Bronchial epithelial cell (primary cell): ENCODE results near the gene BMF. TPM values are rescaled to one million over a fixed set of nuclear protein-coding genes. Genes with fewer than 3 reads are reported as not detected.

Source experiments
- DNase-seq: peaks from one replicate; pipeline ENCODE4 v3.0.0-alpha.2; 2010; ENCODE audit warnings: low read depth
- FAIRE-seq: peaks from 2 replicates; lab custom pipeline; 2011; peaks lifted over from hg19 to GRCh38; lab: Jason Lieb, UNC
- H3K27me3 ChIP-seq: 2 replicates; pipeline ENCODE4 v1.5.1; 2011; ENCODE audit warnings: low read length; ENCODE audit not compliant: control insufficient read depth, insufficient read depth
- H3K36me3 ChIP-seq: 2 replicates; pipeline ENCODE4 v1.5.1; 2011; ENCODE audit warnings: low read length; ENCODE audit not compliant: control insufficient read depth, insufficient read depth
- H3K4me3 ChIP-seq: 2 replicates; pipeline ENCODE4 v1.5.1; 2011; ENCODE audit warnings: mild to moderate bottlenecking, low read depth, low read length, control low read depth
- CTCF ChIP-seq: IDR thresholded peaks from 2 replicates; pipeline ENCODE4 v1.5.1; 2011; ENCODE audit warnings: mild to moderate bottlenecking, moderate library complexity, low read length, control low read depth, inconsistent platforms; ENCODE audit not compliant: insufficient read depth, severe bottlenecking
- total RNA-seq: library from RNA; depleted of rRNA; stranded (reverse); fragments of >200 nt; gene quantifications from 2 replicates; pipeline ENCODE4 v1.2.1, GENCODE V29; 2014

The BMF gene
- total RNA-seq, 1 donor from 2014 or later, result 1.6 TPM

DNA sequence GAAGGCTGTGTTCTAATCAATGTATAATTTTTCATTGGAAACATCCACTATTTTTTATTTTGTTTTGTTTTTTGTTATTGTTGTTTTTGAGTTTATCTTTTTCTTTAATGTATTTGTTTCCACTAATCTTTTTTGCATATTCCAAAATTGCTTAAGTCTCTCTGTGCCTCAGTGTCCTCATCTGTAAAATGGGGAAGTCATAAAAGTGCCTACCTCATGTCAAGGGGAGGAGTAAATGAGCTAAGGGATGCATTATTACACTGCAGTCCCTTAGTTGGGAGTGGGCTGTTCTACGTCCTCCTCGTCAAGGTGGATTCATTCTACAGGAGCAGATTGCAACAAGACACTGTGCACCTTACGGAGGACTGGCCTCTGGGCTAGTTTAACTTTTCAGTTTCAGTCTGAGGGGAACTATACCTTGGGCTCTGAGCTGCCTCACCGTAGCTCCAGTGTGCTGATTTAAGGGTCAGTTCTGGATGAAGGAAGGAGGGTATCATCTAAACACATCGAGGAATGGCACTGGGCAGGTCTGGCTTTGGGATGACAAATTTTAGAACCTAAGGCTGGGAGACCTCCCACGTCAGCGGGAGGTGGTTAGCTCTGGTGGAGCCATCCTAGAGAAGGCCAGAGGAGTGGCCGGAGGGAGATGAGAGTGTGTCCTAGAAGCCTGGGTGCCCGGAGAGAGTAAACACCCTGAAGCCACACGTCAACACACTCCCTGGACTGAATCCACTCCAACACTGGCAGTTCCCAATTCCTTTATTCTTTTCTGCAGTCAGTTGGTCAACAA lies 64.6 kb downstream of the BMF start:
- no peak for TF ChIP-seq CTCF
- H3K4me3 ChIP-seq, result no peak overlapping the region
- FAIRE-seq (no peak), DNase-seq (no peak)
- H3K36me3 ChIP-seq, result no peaks in the 10 kb centered on the region
- no peaks in the 10 kb centered on the region for H3K27me3 ChIP-seq

DNA sequence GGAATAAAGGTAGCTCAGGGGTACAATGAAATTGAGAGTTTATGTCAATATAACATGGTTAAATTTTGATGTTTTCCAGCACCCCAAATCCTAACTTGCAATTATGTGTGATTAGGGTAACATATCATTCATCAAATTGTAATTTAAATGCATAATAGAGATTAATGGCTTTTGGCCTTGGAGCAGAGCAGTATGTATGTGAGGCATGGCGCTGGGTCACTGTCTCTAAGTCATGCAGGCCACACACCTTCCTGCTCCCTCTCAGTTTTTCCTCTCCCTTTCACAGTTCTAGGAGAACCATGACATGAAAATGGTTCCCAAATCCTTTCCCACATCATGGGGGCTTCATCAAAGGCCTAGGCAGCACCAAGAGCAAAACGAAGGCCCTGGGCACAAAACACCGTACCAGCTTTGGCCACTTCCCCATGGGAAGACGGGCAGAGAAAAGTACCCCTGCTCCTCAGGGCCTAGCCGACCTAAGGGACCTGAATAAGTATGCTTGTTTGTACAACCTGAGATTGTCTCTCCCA lies 65.8 kb downstream of the BMF start:
- no peak for TF ChIP-seq CTCF
- no peaks in the 10 kb centered on the region for H3K27me3 ChIP-seq
- no peaks in the 10 kb centered on the region for H3K36me3 ChIP-seq
- DNase-seq (no peak), FAIRE-seq (no peak)
- H3K4me3 ChIP-seq, result no peak overlapping the region

GRCh38 chr15:40040770-40041169 lies 67.9 kb downstream of the BMF start:
- Histone ChIP-seq H3K27me3 (no peaks in the 10 kb centered on the region), H3K4me3 (no peak overlapping the region), H3K36me3 (peaks cover 4% of the 10 kb centered on the region)
- TF ChIP-seq CTCF, result no peak
- no peak for FAIRE-seq
- no peak for DNase-seq

DNA sequence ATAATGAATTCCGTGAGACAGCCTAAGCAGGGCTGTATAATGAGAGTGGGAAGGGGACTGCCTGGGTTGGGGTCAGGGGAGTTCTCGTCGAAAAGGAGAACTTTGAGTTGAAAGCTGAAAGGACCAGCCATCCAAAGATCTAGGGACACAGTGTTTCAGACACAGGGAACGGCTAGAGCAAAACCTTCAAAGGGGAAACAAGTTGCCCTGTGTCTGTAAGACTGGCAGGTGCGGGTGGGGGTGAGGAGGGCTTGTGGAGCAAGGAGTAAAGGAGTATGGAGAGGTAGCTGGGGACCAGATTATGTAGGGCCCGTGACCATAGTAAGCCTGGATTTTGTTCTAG lies 68.4 kb downstream of the BMF start:
- no peak for TF ChIP-seq CTCF
- no peak for DNase-seq
- H3K36me3 ChIP-seq, result peaks cover 4% of the 10 kb centered on the region
- H3K4me3 ChIP-seq, result no peak overlapping the region
- H3K27me3 ChIP-seq, result no peaks in the 10 kb centered on the region
- no peak for FAIRE-seq

DNA sequence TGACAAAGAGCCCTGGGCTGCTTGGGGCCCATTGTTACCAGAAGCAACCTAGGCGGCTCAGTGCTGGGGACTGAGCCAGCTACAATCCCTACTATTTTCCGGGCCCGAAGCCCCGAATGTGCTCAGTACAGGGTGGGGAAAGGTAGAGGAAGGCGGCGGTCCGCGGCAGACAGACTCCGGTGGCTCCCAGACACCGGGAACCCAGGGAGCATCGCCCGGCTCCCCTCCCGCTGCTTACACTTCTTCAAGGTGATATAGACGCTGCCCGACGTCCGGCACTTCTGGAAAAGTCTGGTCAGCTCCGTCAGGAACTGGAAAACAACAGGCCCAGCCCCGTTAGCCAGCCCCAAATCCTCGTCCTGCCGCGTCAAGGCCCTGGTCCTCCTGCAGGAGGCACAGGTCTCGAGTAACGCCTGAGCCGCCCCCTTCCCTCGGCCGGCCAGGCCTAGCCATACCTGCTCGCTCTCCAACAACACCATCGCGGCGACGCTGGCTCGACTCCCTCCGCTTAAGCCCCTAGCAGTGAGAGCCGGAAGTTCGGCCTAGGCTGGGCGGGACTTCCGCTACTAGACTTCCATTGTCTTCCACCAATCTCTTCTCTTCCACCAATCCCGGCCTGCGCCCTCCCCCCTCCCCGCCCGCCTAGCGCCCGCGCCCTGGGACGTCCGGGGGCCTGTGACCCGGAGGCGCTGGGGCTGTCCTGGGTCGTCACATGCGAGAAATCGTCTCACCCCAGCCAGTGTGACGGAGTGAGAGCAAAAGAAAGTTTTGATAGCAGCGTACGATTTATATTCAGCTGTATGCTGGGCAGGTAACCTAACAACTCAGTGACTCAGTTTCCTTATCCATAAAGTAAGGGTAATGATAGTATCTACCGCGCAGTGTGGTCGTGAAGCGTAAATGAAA lies 69.8 kb downstream of the BMF start, which contains the start of gene SRP14:
SRP14 (minus strand) TSS at position 544 of the 906 bp plus-strand sequence; CDS start at position 479, 65 bp downstream.
- Histone ChIP-seq H3K4me3 (peak within 1 kb of the TSS; percentile 64), H3K36me3 (peaks cover 7% of the 10 kb centered on the region), H3K27me3 (no peaks in the 10 kb centered on the region)
- DNase-seq (peak; percentile 83), FAIRE-seq (no peak)
- TF ChIP-seq CTCF, result no peak
